HG02678 (cell line): Measurements from ENCODE around the gene CHRNA4.

ENCODE experiments used
- ATAC-seq: cut with Tn5 transposase; IDR thresholded peaks from one replicate; pipeline ENCODE4 v1.9.1; 2021; ENCODE audit warnings: mild to moderate bottlenecking, moderate library complexity; ENCODE audit not compliant: unreplicated experiment

The CHRNA4 gene

GRCh38 chr20:63379296-63379695 is 18.1 kb upstream of the CHRNA4 start:
- ATAC-seq = no peak

- no peak for ATAC-seq
Measured at GRCh38 chr20:63378626-63379025, 17.5 kb upstream of the CHRNA4 start.

GRCh38 chr20:63377951-63378381 is 16.8 kb upstream of the CHRNA4 start:
- ATAC-seq = no peak

- no peak for ATAC-seq
Measured at GRCh38 chr20:63377256-63377941, 16.2 kb upstream of the CHRNA4 start.

- ATAC-seq = no peak
Measured at GRCh38 chr20:63376283-63377250, 15.4 kb upstream of the CHRNA4 start.

GRCh38 chr20:63375438-63375837 is 14.3 kb upstream of the CHRNA4 start:
- ATAC-seq = no peak

- no peak for ATAC-seq
Measured at GRCh38 chr20:63374504-63374903, 13.4 kb upstream of the CHRNA4 start.

GRCh38 chr20:63373996-63374395 is 12.8 kb upstream of the CHRNA4 start:
- ATAC-seq = no peak

GRCh38 chr20:63372971-63373885 is 12.1 kb upstream of the CHRNA4 start:
- no peak for ATAC-seq

GRCh38 chr20:63371291-63371865 is 10.2 kb upstream of the CHRNA4 start:
- no peak for ATAC-seq

GRCh38 chr20:63370618-63371187 is 9.6 kb upstream of the CHRNA4 start:
- ATAC-seq = no peak

GRCh38 chr20:63369724-63370617 is 8.8 kb upstream of the CHRNA4 start:
- no peak for ATAC-seq

- no peak for ATAC-seq
Measured at GRCh38 chr20:63369024-63369530, 7.9 kb upstream of the CHRNA4 start.

GRCh38 chr20:63368151-63368550 is 7.0 kb upstream of the CHRNA4 start:
- no peak for ATAC-seq

- ATAC-seq = no peak
Measured at GRCh38 chr20:63367446-63368055, 6.4 kb upstream of the CHRNA4 start.

GRCh38 chr20:63366390-63367365 is 5.5 kb upstream of the CHRNA4 start:
- ATAC-seq = no peak

- no peak for ATAC-seq
Measured at GRCh38 chr20:63365601-63366389, 4.6 kb upstream of the CHRNA4 start.
